ENCODE results near the gene LMO1. TPM values are rescaled to one million over a fixed set of nuclear protein-coding genes. Genes with fewer than 3 reads are reported as not detected.

Gene LMO1
- total and polyA plus RNA-seq, 10 of the 15 experiments (the other 5 are each of a cell fraction or from before 2014, with no cell fraction given), result not detected

DNA sequence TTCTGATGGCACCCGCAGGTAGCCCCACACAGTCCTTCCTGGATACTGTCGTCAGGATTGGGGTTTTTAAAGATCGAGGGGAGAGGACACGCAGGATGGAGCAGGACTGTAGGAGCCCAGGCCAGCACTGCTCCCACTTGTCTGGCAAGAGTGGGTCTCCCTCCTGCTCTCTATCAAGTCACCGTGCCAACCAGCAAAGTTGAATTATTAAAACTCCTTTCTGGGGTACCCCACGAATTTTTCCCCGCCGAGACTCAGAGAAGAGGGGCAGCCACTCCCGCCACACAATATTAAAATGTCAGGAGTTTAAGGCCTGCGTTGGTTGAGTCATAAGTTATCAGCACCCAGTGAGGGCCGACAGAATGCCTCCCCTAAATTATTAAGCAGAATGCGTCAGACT is 10.1 kb downstream of the LMO1 start:
- Histone ChIP-seq H3K4me3 (no peak overlapping the region), H3K27ac (ENCODE audit: control insufficient read depth, insufficient read depth) (no peak overlapping the region), H3K9ac (ENCODE audit: control insufficient read depth, insufficient read depth, low read length) (no peak overlapping the region), H3K79me2 (ENCODE audit: control insufficient read depth, insufficient read depth, low read length) (no peaks in the 10 kb centered on the region), H3K36me3 (ENCODE audit: control insufficient read depth in 2 of 2, insufficient read depth in 2 of 2, low read length in 1 of 2) (no peaks in the 10 kb centered on the region), H3K9me3 (replicated peaks; ENCODE audit: control insufficient read depth, insufficient read depth, low read length) (no peaks in the 10 kb centered on the region), H3K4me2 (ENCODE audit: control insufficient read depth, insufficient read depth) (no peak overlapping the region), H4K20me1 (ENCODE audit: control insufficient read depth, insufficient read depth) (no peaks in the 10 kb centered on the region), H3K4me1 (ENCODE audit: control insufficient read depth, insufficient read depth, low read length) (no peaks in the 10 kb centered on the region), H3K27me3 (replicated peaks in 1 of 2; ENCODE audit: control insufficient read depth in 2 of 2, insufficient read depth in 2 of 2, low read length in 1 of 2) (peaks cover 0 to 3% of the 10 kb centered on the region in 2 experiments; a peak in 2 of 4 replicates), H2AFZ (ENCODE audit: control insufficient read depth, low read depth, low read length) (no peak overlapping the region)
- intact Hi-C loops (cut with micrococcal nuclease; ENCODE audit: unreplicated experiment) (no loop called here), in situ Hi-C loops (cut with MboI) (no loop called here)
- no TSS peak for BruUV-seq (replicated peaks)
- CTCF ChIA-PET, result interaction anchor here (1.8 to 2.7 kb wide), 2 partner anchors 10 to 313 kb away, joined by 5 to 15 read pairs; partner anchors contain the start of gene LMO1
- ATAC-seq (no peak), FAIRE-seq (no peak), DNase-seq (ENCODE audit: low read depth, low spot score) (no peak)
- WGBS (ENCODE audit: insufficient coverage, insufficient replicate concordance, low lambda C conversion rate, missing lambda C conversion rate), result 37% methylated on average over 12 of the region's 12 CpGs
- POLR2A ChIA-PET, result no interaction called here
- no peak for TF ChIP-seq POU2F2 (IDR thresholded peaks at IDR 0.05; ENCODE audit: borderline replicate concordance, low read depth, low read length)
- TF ChIP-seq, protein P1, sequence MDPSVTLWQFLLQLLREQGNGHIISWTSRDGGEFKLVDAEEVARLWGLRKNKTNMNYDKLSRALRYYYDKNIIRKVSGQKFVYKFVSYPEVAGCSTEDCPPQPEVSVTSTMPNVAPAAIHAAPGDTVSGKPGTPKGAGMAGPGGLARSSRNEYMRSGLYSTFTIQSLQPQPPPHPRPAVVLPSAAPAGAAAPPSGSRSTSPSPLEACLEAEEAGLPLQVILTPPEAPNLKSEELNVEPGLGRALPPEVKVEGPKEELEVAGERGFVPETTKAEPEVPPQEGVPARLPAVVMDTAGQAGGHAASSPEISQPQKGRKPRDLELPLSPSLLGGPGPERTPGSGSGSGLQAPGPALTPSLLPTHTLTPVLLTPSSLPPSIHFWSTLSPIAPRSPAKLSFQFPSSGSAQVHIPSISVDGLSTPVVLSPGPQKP (IDR thresholded peaks at IDR 0.05; ENCODE audit: low read depth, low read length), result no peak
- TF ChIP-seq, protein P2, sequence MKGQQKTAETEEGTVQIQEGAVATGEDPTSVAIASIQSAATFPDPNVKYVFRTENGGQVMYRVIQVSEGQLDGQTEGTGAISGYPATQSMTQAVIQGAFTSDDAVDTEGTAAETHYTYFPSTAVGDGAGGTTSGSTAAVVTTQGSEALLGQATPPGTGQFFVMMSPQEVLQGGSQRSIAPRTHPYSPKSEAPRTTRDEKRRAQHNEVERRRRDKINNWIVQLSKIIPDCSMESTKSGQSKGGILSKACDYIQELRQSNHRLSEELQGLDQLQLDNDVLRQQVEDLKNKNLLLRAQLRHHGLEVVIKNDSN (IDR thresholded peaks at IDR 0.05; ENCODE audit: borderline replicate concordance, extremely low read length, insufficient read depth, low read depth, low read length), result no peak
- TF ChIP-seq, protein P3, sequence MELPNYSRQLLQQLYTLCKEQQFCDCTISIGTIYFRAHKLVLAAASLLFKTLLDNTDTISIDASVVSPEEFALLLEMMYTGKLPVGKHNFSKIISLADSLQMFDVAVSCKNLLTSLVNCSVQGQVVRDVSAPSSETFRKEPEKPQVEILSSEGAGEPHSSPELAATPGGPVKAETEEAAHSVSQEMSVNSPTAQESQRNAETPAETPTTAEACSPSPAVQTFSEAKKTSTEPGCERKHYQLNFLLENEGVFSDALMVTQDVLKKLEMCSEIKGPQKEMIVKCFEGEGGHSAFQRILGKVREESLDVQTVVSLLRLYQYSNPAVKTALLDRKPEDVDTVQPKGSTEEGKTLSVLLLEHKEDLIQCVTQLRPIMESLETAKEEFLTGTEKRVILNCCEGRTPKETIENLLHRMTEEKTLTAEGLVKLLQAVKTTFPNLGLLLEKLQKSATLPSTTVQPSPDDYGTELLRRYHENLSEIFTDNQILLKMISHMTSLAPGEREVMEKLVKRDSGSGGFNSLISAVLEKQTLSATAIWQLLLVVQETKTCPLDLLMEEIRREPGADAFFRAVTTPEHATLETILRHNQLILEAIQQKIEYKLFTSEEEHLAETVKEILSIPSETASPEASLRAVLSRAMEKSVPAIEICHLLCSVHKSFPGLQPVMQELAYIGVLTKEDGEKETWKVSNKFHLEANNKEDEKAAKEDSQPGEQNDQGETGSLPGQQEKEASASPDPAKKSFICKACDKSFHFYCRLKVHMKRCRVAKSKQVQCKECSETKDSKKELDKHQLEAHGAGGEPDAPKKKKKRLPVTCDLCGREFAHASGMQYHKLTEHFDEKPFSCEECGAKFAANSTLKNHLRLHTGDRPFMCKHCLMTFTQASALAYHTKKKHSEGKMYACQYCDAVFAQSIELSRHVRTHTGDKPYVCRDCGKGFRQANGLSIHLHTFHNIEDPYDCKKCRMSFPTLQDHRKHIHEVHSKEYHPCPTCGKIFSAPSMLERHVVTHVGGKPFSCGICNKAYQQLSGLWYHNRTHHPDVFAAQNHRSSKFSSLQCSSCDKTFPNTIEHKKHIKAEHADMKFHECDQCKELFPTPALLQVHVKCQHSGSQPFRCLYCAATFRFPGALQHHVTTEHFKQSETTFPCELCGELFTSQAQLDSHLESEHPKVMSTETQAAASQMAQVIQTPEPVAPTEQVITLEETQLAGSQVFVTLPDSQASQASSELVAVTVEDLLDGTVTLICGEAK (IDR thresholded peaks at IDR 0.05; ENCODE audit: borderline replicate concordance), result no peak
- no peak for TF ChIP-seq SMAD1 (IDR thresholded peaks at IDR 0.05; ENCODE audit: low read depth, partially characterized antibody)
- no peak for TF ChIP-seq CEBPB (IDR thresholded peaks at IDR 0.05; ENCODE audit: borderline replicate concordance in 1 of 2, low read depth in 2 of 2, low read length in 2 of 2)
- TF ChIP-seq ESRRA (IDR thresholded peaks at IDR 0.05; ENCODE audit: low read length), result no peak
- no peak for TF ChIP-seq BRCA1 (IDR thresholded peaks at IDR 0.05; ENCODE audit: low read depth, low read length)
- no peak for TF ChIP-seq MEF2B (IDR thresholded peaks at IDR 0.05; ENCODE audit: partially characterized antibody, poor library complexity, severe bottlenecking)
- TF ChIP-seq FOXM1 (IDR thresholded peaks at IDR 0.05; ENCODE audit: low read depth, low read length), result no peak
- RAD21 ChIA-PET (ENCODE audit: unreplicated experiment), result no interaction called here
- SMC1A ChIA-PET (ENCODE audit: uncharacterized antibody, unreplicated experiment), result interaction anchor here (0.7 kb wide), 1 partner anchor 161 kb away, joined by 3 read pairs; no protein-coding TSS in a partner anchor

Measured in GM12878 (cell line).